Heart right ventricle (tissue), 16 donors: ENCODE results near the gene AMZ1. TPM values are rescaled to one million over a fixed set of nuclear protein-coding genes. Genes with fewer than 3 reads are reported as not detected.
A peak's percentile ranks its signal among the peaks of the same experiment; 100 is the strongest.
"Not testable (repeated sequence)": the region's sequence is repeated elsewhere in the genome, so short reads cannot be mapped to it uniquely, and the experiment has no call there.

Source experiments
- ATAC-seq, 8 donors: fragments of 200-7000 bp; cut with Tn5 transposase; one replicate each; pipeline ENCODE4 v1.9.1; 2020; ENCODE audit warnings: mild to moderate bottlenecking in 8 of 8, moderate library complexity in 8 of 8, moderate number of reproducible peaks in 1 of 8
- DNase-seq, 2 donors: peaks; one replicate each; pipeline ENCODE4 v3.0.0-alpha.2; 2020
- H3K27ac ChIP-seq, 10 donors: fragments of 200-600 bp; sonication (generic) in 2 of 10; one replicate each; pipeline versions ENCODE4 v1.5.0 to v1.8.0; 2020 to 2022; ENCODE audit warnings: mild to moderate bottlenecking in 3 of 10
- H3K27me3 ChIP-seq, 7 donors: fragments of 200-600 bp; one replicate each; pipeline ENCODE4 v1.8.0; 2021 to 2022; ENCODE audit warnings: mild to moderate bottlenecking in 2 of 7
- H3K36me3 ChIP-seq, 9 donors: fragments of 200-600 bp; sonication (generic) in 1 of 9; one replicate each; pipeline versions ENCODE4 v1.5.0 to v1.8.0; 2020 to 2022; ENCODE audit warnings: mild to moderate bottlenecking in 2 of 9
- H3K4me1 ChIP-seq, 9 donors: fragments of 200-600 bp; sonication (generic) in 1 of 9; one replicate each; pipeline versions ENCODE4 v1.5.0 to v1.8.0; 2020 to 2022; ENCODE audit warnings: mild to moderate bottlenecking in 4 of 9
- H3K4me3 ChIP-seq, 10 donors: fragments of 200-600 bp; sonication (generic) in 2 of 10; one replicate each; pipeline versions ENCODE4 v1.5.0 to v1.8.0; 2020 to 2022; ENCODE audit warnings: mild to moderate bottlenecking in 7 of 10, moderate library complexity in 2 of 10
- H3K9me3 ChIP-seq, 11 donors: fragments of 200-600 bp in 10 of 11; sonication (generic) in 2 of 11; one replicate each; pipeline versions ENCODE4 v1.5.0 to v1.8.0; 2013 to 2022; ENCODE audit warnings: mild to moderate bottlenecking in 2 of 11, control low read depth in 1 of 11, moderate library complexity in 1 of 11
- CTCF ChIP-seq, 9 donors: fragments of 200-600 bp; sonication (generic) in 2 of 9; IDR thresholded peaks; one replicate each; pipeline versions ENCODE4 v1.5.0 to v1.8.0; 2021 to 2022; ENCODE audit warnings: antibody characterized with exemption in 9 of 9, mild to moderate bottlenecking in 5 of 9, moderate library complexity in 1 of 9
- WGBS, 2 donors: extraction: QIAGEN DNeasy Blood & Tissue Kit; methylation state at CpG; one replicate each; pipeline ENCODE4 v1.1.7; 2013; ENCODE audit warnings: inconsistent platforms in 1 of 2; 5-methylcytosine and 5-hydroxymethylcytosine counted together
- intact Hi-C, 10 donors: fragments of 100-400 bp; cut with DNase I; formaldehyde crosslinking; loops; one replicate each; pipeline versions ENCODE4 v1.11.1 to v1.14.2; 2022
- polyA plus RNA-seq, 2 donors: library from polyadenylated mRNA; stranded (reverse); fragments of 200-250 nt; gene quantifications; one replicate each; pipeline ENCODE4 v1.2.3, GENCODE V29; 2013
- total RNA-seq, 10 donors: library from RNA; stranded (reverse); fragmentation: NEBNext Ultra II Directional in 3 of 10; extraction: Animal tissue kit (Norgen Biotek cat#: 25700) in 3 of 10; gene quantifications; one replicate each; pipeline versions ENCODE4 v1.2.1 to v1.2.4, GENCODE V29; 2021 to 2023
- donor health status: Arrhythmogenic right ventricular cardiomyopathy.
- donor health status: ischemic (EF 13 %, LVEDD 7.1; RV severe dilation, severe dysfunction).
- donor health status: healthy with polysubstance abuse.
- donor health status: DM: no; HTN: yes; CAD: no.
- donor health status: DM: no; HTN: no; CAD: no.
- donor health status: ischemic (EF 25% LVEDD 6.9; RV normal size, moderate dysfunction).
- donor health status: ischemic (EF 25% LVEDD 5.7; RV mildly dilated, moderate dysfunction).
- donor health status: healthy.
- donor health status: DM: yes; HTN: yes; CAD: no.
- donor health status: Ischemic cardiomyopathy.
- donor health status: ischemic (EF 35%, LVEDD 5.7; RV mildly dilated, moderate dysfunction).
- donor health status: nonischemic (EF 11% LVEDD 7.7; RV severe dilation, severe dysfunction).
- donor health status: DM: yes; HTN: yes; CAD: no.
- donor health status: PGD.
- donor health status: ischemic (EF 29% LVEDD 5.4; RV normal size, mild dysfunction).
- donor health status: nonischemic (EF 23%, LVEDD 6.1; RV moderate dilation, normal function).

AMZ1 gene
- total and polyA plus RNA-seq, 12 donors: 0.04 to 0.11 (median 0.07) TPM; not detected in 4

GRCh38 chr7:2725178-2726105 is 37.4 kb downstream of the AMZ1 start:
- H3K4me3 ChIP-seq: no peak overlapping the region
- intact Hi-C loops: loop anchor here in 1 of 10 donors (10.0 kb wide), 1 partner anchor 79 kb away; no protein-coding TSS in a partner anchor
- no peak overlapping the region for H3K27ac ChIP-seq
- peaks cover 0 to 82% (median 9%) of the 10 kb centered on the region in 9 donors for H3K36me3 ChIP-seq
- ATAC-seq (no peak), DNase-seq (no peak)
- H3K4me1 ChIP-seq: peaks cover 0 to 35% (median 0%) of the 10 kb centered on the region in 9 donors
- no peak for TF ChIP-seq CTCF (IDR thresholded peaks at IDR 0.05)
- H3K27me3 ChIP-seq: no peaks in the 10 kb centered on the region
- 96% methylated on average over 34 of the region's 34 CpGs for WGBS, 2 donors
- H3K9me3 ChIP-seq: no peaks in the 10 kb centered on the region

DNA sequence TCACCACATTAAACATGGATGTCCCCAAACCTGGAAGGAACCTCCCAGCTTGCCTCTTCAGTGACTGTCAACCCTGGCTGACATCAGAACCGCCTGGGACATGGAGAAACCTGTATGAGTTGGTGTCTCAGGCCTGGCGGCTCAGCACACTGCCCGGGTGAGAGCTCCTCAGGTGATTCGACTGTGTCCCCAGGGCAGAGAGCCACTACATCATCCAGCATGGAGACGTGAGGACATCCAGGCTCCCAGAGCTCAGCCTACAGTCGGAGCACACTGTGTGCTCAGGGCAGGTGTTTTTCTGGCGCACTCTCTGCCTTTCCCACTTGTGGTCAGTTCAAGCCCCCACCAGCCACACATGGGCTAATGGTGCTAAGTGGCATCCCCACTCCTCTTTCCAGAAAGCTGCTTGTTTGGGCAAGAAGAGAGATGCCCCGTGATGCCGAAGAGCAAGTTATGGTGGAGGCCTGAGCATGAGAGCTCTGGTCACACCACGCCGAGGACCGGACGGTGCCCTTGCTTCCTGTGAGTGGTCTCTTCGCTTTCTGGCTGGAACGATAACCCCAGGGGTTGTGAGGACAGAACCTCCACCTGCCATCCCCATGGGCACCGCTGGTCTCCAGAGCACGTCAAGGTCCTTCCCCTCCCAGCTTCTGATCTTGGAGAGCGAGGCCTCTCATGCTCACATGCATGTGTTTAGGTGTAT is 38.5 kb downstream of the AMZ1 start:
- Histone ChIP-seq H3K9me3 (no peaks in the 10 kb centered on the region), H3K4me3 (no peak overlapping the region), H3K36me3 (peaks cover 0 to 83% (median 10%) of the 10 kb centered on the region in 9 donors), H3K4me1 (peaks cover 0 to 28% (median 0%) of the 10 kb centered on the region in 9 donors), H3K27ac (no peak overlapping the region), H3K27me3 (no peaks in the 10 kb centered on the region)
- ATAC-seq (no peak), DNase-seq (no peak)
- TF ChIP-seq CTCF (IDR thresholded peaks at IDR 0.05): no peak
- intact Hi-C loops: loop anchor here in 1 of 10 donors (10.0 kb wide), 1 partner anchor 78 kb away; no protein-coding TSS in a partner anchor
- WGBS, 2 donors: 91 to 92% methylated on average over 18 of the region's 18 CpGs

DNA sequence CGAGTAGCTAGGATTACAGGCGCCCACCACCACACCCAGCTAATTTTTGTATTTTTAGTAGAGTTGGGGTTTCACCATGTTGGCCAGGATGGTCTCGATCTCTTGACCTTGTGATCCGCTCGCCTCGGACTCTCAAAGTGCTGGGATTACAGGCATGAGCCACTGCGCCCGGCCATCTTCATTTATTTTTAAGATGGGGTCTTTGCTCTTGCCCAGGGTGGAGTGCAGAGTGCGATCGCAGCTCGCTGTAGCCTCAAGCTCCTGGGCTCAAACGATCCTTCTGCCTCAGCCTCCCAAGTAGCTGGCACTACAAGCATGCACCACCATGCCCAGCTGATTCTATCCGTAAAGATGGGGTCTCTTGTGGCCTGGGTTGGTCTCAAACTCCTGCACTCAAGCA is 39.2 kb downstream of the AMZ1 start:
- not testable (repeated sequence) for H3K9me3 ChIP-seq, H3K4me3 ChIP-seq, H3K27me3 ChIP-seq, DNase-seq, H3K27ac ChIP-seq, ATAC-seq
- peaks cover 0 to 79% (median 10%) of the 10 kb centered on the region in 9 donors for H3K36me3 ChIP-seq
- WGBS, 2 donors: 83 to 88% methylated on average over 13 of the region's 13 CpGs
- H3K4me1 ChIP-seq: peaks cover 0 to 28% (median 0%) of the 10 kb centered on the region in 9 donors
- intact Hi-C loops: loop anchor here in 1 of 10 donors (10.0 kb wide), 1 partner anchor 78 kb away; no protein-coding TSS in a partner anchor

- peak in 1 of 8 donors; percentile 17 for ATAC-seq
- peak overlapping the region in 2 of 10 donors; percentile 43 to 72 for H3K27ac ChIP-seq
- no peak for DNase-seq
These were observed 40.5 kb downstream of the AMZ1 start for GRCh38 chr7:2728316-2729030.

More at GRCh38 chr7:2728316-2729030, 40.5 kb downstream of the AMZ1 start:
- H3K4me1 ChIP-seq: peaks cover 4 to 41% (median 11%) of the 10 kb centered on the region in 9 donors
- H3K4me3 ChIP-seq: no peak overlapping the region
- H3K27me3 ChIP-seq: no peaks in the 10 kb centered on the region
- no peak for TF ChIP-seq CTCF (IDR thresholded peaks at IDR 0.05)
- WGBS, 2 donors: 66 to 68% methylated on average over 15 of the region's 15 CpGs
- H3K36me3 ChIP-seq: peaks cover 0 to 66% (median 10%) of the 10 kb centered on the region in 9 donors
- intact Hi-C loops: loop anchor here in 1 of 10 donors (10.0 kb wide), 1 partner anchor 76 kb away; no protein-coding TSS in a partner anchor
- H3K9me3 ChIP-seq: peaks cover 0 to 3% (median 0%) of the 10 kb centered on the region in 11 donors
